GM11168 (cell line): Measurements from ENCODE around the gene FAM227B.
"Not testable (repeated sequence)": the region's sequence is repeated elsewhere in the genome, so short reads cannot be mapped to it uniquely, and the experiment has no call there.

Experiments used
- in situ Hi-C: fragments of 300-500 bp; cut with MboI; formaldehyde crosslinking; loops from one replicate; pipeline ENCODE4 v1.12.0; 2022; ENCODE audit warnings: low sequenced_read_pairs; ENCODE audit not compliant: unreplicated experiment

Gene FAM227B, protein sequence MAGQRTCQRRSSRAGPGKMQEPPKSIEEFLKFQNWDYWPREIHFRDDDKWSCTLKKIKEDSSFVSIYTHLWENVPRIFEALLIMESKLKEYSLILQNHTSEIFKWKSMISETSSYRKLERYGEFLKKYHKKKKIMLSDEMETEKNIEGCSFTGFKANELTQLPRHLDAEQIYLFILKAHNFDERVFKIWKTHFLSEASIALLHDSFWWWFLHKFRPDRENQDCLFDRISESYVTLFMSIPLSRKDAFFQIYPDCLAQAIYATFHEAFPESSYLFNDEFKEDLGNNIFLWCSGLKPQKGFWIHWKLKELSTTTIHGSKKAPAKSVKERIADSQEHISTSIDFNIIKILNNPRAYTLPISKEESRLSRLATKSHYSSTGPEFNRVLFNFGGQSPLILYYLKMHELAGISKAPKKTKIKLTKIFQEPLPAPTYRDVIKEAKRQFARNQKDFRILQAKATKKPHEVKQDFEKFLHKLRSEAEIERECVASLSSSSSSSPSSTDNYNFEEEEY

DNA sequence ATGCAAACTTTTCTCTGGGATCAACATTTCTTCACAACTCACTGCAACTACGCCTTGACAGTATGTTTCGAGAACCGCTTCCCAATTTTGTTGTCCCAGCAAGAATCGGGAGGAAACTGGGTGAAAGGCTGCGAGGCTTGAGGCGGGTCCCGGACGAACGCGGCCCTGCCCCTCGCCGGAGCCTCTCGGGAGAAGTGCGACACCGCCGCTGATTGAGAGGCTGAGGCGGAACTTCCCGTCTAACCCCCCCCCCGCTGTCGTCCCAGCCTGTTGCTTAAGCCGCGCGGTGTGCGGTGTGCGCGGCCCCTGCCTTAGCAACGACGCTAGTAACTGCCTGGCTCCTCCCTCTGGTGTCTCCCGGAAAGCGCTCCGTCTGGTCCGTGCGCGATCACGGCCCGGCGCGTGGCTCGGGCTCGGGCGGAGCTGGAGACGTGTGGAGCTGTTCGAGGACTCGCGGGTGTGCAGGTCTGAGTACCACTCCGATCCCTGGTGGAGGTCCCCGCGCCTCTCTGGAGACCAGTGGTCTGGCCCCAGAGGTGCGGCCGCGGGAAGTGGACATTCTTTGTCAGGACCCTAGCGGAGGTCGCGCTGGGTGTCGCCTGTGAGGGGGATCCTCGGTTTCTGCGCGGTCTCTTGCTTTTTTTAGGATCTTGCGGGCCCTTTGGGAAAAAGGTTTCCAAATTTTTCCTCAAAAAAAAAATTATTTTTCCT is at the start of gene FAM227B, which contains the start of gene DTWD1:
FAM227B (minus strand) TSS at position 161 of the 711 bp plus-strand sequence. CDS start 5,647 bp downstream, outside the sequence.
DTWD1 (plus strand) TSS at position 391 of the 711 bp plus-strand sequence. CDS start 4,120 bp downstream, outside the sequence.
- in situ Hi-C loops = no loop called here

DNA sequence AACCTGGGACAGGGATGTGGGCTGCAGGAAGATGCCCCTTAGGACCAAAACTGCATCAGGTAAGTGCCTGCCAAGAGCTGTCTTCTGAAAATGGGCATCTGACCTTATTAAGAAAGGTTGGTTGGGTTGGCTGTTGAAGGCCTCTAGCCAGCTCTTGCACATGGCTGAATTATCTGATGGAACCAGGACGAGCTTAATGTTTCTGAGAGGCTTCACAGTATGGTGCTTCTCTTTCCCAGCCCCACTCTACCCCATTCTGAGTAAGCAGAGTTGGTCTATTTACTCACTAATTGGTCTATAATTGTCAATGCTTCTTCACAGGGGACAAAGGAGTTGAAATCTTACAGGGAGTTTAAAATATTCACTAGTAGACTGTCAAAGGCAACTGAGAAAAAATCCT is 48.7 kb upstream of the FAM227B start:
- in situ Hi-C loops = no loop called here

DNA sequence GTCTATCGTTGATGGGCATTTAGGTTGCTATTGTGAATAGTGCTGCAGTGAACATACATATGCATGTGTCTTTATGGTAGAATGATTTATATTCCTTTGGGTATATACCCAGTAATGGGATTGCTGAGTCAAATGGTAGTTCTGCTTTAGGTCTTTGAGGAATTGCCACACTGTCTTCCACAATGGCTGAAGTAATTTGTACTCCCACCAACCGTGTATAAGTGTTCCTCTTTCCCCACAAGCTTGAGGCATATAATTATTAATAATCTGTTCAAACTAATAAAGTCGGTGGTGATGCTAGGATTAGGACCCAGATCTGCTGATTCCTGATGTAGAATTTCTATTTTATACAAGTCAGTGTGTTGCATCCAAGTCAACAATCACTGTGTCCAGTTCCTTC is 45.9 kb upstream of the FAM227B start:
- in situ Hi-C loops = not testable (repeated sequence)

DNA sequence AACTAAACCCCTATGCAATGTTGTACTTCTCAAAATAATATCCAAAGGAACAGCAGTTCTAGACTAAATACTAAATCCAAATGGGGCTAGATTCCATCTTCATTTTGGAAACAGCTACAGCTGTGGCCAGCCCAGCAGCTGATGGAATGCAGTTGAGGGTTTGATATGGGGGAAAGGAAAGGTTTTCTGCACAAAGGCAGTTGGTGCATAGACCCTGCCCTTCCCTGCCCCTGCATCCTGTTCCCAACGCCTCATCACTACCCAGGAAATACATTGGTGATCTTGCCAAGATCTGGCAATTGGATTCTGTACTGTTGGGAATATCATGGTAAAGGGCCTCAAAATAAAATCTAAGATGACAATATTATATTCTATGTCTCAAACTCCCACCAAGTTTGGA is 44.1 kb upstream of the FAM227B start:
- in situ Hi-C loops = no loop called here

DNA sequence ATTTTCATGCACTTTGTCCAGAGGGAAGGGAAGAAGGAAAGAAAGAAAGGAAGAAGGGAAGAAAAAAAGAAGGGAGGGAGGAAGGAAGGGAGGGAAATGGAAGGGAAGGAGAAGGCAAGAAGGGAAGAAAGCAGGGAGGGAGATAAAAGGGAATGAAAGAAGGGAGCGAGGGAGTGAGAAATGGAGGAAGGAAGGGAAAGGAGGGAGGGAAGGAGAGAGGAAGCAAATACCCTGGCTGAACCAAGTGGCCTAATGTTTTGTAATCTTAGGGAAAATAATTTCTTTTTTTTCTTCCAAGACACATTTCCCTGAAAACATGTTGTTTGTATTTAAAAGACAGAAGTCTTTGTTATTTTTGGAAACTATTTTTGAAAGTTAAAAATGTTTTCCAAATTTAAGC is 36.1 kb upstream of the FAM227B start:
- in situ Hi-C loops = no loop called here

DNA sequence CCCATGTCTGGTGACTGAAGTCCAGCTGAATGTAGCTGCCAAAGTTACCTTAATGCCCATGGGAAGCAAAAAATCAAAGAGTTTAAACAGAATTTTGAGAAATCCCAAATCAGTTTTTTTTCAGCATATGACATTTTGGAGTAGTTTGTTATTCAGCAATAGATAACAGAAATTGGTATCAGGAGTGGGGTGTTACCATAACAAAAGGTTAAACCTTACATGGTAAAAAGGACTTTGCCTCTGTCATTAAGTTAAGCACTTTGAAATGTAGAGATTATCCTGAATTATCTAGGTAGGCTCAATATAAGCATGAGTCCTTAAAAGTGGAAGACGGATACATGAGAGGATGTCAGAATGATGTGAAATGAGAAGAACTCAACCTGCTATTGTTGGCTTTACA is 32.3 kb upstream of the FAM227B start:
- in situ Hi-C loops = no loop called here

DNA sequence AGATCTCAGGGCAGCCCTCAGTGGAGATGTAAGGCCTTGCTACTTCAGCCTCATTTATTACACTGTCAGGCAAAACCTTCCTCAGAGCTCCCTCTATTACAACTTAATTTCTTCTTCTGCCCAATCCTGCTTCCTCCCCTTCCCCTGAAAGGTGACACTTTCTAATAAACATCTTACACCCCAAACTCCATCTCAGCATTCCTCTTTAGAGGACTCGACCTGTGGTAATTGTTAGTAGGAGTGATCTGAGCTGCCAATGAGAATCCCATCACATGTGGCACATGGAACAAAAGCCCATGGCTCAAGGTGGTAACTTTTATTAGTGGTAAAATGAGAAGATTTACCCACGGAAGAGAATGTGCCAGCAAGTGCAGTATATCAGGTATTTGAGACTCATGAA is 30.1 kb upstream of the FAM227B start:
- in situ Hi-C loops = no loop called here

DNA sequence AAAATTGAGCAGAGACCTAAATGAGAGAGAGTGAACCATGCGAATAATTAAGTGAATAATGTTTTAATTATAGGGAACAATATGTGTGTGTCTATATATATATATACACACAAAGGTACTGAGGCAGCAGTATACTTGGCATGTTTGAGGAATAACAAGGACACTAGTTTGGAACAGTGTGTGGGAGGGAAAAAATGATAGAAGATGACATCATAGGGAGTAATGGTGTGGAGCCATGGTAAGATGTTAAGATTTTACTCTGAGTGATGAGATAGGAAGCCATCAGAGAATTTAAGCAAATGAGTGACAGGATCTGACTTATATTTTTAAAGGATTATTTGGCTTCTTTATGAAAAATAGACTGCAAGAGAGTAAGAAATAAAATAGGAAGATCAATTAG is 29.4 kb upstream of the FAM227B start:
- in situ Hi-C loops = no loop called here

DNA sequence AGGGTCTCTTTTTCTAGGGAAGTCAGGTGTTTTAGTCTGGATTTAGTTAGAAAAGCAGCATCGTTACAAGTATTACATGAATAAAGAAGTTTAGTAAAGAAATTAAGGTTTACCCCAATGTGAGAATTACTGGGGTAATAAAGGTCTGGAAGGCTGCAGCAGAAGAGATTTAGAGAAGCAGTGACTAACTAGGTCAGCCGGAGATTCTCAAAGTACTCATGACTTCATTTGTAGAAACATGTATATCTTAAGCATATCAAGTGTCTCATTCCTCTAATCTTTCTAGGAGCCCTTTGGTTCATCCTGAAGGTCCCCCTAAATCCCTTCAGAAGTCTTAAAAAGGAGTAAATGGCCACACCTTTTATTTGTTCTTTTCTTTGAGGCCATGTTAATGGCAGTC is 26.3 kb upstream of the FAM227B start:
- in situ Hi-C loops = no loop called here

DNA sequence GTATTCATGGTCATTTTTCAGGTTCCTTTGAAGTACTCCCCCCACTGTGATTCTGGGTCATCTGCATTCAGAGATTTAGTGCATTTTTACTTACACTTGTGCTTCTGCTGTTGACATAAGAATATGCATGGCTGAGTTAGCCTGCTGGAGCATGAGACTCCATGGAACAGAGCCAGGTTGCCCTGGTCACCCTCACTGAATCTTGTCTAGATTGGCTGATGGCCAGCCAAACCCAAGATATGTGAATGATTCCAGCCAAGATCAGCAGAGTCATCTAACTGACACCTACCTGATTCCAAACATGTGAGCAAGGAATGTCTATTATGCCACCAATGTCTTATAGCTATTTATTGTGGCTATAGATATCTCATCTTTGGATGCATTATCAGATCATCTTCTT is 25.3 kb upstream of the FAM227B start:
- in situ Hi-C loops = no loop called here

DNA sequence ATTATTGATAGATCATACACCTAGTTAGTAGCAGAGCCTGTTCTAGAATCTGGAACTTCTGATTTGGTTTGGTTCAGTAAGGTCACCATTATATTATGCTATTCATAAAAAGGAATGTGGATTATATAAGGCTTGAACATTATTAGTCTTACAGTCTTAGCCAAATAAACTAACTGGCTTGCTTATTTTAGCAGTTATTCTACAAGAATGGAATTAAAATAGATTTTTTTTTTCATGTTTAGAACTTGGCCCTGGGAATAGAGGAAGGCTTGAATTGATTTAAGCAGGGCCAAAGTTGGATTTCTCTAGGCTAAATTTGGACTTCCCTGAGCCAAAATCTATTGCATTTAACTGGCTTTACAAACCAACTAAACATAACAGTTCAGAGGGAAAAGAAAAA is 24.7 kb upstream of the FAM227B start:
- in situ Hi-C loops = no loop called here

DNA sequence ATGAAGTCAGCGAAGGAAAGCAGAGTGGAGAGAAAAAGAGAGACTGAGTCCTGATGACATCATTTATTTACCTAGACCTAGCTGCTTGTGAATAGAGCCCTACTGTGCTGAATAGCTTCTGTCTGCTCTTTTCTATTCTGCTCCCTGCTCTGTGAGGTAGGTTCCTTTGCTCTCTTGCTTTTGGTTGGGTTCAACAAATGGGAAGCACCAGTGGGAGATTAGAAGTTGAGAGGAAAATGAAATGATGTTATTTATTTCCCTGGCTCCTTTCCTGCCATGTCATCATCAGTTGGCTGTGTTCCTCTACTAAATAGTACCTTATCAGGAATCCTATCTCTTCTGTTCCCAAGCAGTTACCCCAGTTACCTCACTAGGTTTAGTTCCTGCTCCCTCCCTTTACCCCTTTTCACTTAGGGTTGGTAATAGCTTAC is 23.8 kb upstream of the FAM227B start:
- in situ Hi-C loops = no loop called here

DNA sequence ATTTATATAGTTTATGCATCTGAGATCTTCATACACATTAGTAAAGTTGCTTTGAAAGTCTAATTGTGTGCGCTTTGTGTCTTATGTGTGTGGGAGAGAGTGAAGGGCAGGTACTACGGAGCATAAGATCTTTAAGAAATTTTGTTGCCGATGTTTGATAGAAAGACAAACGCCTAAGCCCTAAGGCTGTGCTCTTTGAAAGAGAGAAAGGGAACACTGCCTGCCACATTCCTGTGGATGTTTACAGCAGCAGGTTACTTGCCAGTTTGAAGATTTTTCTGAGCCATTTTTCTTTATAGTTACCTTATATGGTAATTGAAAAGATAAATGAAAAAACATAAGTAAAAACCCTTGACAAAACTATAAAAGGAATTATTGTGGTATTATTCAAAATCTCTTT is 17.2 kb upstream of the FAM227B start:
- in situ Hi-C loops = no loop called here

DNA sequence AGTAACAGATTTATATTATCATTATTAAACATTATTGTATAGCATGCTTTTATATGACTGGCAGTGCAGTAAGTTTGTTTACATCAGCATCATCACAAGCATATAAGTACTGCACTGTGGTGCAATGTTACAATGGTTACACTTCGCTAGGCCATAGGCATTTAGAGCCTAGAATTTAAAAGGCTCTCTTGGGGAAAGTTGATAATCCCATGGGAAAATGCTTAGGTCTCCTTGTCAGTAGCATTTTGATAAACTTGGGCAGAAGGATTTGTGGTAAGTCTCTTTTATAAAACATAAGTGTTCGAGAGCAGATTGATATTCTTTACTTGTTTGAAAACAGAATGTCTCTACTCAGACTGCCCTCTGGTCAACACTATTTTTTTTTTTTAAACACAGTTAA is 7.8 kb upstream of the FAM227B start:
- in situ Hi-C loops = no loop called here

DNA sequence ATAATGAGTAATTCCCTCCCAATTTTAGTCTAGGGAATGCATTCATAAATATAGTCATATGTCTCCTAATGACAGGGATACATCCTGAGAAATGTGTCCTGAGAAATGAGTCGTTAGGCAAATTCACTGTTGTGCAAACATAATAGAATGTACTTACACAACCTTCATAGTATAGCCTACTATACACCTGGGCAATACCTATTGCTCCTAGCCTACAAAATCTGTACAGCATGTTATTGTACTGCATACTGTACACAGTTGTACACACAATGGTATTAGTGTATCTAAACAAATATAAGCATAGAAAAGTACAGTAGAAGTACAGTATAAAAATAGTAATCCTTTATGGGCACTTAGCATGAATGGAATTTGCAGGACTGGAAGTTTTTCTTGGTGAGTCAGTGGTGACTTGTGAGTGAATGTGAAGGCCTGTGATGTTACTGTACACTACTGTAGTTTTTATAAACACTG is 6.8 kb upstream of the FAM227B start:
- in situ Hi-C loops = no loop called here

DNA sequence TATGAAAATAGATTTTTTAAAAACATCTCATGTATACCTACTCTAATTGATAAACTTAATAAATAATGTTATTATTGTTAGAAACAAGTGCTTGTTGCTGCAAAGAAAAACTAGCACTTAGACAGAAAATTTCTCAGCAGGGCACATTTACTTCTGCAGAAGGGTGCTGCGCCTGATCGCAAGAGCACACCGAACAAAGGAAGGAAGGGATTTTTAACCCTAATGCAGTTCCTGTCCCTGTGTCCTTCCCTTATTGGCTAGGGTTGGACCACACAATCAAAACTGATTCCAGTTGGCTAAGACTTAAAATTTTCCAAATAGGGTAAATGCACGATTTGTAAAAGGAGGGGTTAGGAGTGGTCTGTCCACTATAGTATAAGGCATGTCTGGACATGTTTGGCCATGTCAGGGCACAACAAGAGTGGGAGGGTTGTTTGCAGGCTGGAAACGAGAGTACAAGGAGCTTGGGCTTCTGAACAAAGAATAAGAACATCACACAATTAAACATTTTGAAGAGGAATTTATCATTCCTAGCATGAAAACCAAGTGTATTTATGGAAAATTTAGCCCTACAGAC is 4.9 kb upstream of the FAM227B start:
- in situ Hi-C loops = no loop called here

DNA sequence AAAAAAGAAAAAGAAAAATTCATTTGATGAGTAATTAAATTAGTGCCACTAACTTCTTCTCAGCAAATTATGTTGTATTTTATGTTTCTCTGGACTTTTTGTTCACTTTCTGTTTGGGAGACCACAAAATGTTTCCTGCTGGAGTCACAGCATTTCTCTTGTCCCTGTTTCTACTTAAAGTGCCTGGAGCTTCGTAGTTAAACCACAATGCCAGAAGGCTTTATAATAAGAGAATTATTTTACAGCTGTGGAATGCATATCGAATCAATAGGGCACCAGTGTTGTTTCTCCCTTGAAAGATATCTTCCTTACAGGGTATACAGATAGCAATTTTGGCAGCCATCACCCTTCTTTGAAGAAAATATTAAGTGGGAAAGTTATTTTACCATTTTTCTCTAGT is 3.4 kb upstream of the FAM227B start:
- in situ Hi-C loops = no loop called here

DNA sequence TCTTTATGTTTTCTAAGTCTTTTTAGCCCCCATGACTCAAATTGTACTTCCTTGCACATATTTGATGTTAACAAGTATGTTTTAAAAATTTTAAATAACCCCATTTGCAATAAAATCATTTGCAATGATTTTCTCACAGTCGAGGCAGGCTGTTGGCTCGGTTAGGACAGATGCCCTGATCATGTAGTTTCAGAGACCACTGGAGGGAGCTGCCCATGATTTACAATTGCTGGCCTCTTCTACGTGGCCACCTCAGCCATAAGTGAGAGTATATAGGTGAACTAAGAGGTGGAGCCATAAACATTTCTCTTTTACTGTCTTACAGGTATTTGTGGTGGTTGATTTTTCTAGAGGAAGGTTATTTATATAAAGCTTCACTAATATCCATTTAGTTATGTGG is 1.9 kb upstream of the FAM227B start:
- in situ Hi-C loops = no loop called here

DNA sequence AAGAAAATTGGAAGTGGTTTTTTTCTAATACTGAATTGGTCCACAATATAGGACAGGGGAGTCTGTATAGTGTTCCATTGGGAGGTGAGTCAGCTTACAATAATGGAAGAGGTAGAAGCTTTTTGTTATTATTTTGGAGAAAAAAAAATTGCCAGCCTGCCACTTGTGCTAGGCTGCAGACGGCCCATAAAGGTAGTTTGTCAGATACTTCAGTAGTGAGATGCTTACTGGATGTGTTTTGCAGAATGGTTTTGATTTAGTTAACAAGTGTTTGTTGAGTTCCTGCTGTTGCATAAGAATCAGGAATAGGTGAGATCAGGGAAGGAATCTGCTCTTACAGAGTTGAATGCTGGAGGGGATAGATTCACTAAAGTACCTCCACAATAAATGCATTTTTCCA is 1.3 kb upstream of the FAM227B start:
- in situ Hi-C loops = no loop called here

DNA sequence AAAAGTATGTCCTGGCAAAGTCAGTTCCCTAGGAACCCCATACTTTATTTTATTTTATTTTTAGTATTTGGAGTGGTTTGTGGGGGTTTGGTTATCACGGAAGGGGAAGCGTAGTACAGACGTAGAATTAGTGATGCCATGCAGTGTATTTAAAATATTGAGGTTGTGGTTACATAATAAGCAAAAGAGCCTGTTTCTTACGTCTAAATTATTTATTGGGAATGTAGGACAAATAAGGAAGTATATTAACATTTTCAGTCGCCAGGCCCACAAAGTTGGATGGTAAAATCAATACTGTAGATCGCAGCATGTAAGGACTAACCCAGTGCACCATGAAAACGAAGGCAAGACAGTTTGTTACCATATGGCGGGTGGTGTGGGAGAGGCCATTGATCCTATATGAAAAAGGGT is 788 bp upstream of the FAM227B start:
- in situ Hi-C loops = no loop called here

DNA sequence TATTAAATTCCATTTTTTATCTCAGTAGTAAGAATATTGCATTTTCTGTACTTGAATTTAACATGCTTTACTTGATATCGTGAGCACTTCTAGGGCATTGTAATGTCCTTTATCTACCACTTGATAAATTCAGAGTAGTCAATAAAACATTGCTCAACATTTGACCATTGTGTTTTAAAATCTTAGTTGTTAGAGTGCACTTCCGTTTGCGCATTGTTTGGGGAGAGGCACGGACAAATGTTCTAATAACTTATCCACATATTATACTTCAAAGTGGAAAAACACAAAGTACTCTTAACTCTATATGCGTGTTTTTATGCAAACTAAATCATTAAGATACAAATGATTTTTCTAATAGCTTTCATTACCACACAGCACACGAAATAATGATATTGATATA is 419 bp downstream of the FAM227B start:
- in situ Hi-C loops = no loop called here
